Activated naive CD8-positive, alpha-beta T cell treated with anti-CD3 and anti-CD28 coated beads, Interleukin-2, amount 10 ng/mL, durations not matched to agents 7 days and 5 days (primary cell): ENCODE results near the gene COL18A1. TPM values are rescaled to one million over a fixed set of nuclear protein-coding genes. Genes with fewer than 3 reads are reported as not detected.

Source experiments
- ATAC-seq: fragments of 150-1000 bp; cut with Tn5 transposase; one replicate; pipeline ENCODE4 v1.10.0; 2021; ENCODE audit warnings: low read depth, moderate library complexity
- POLR2A ChIA-PET: fragments of 350-600 bp; sonication (Branson Sonifier 250); formaldehyde crosslinking; loops from one replicate; lab custom pipeline; 2021; ENCODE audit warnings: antibody characterized with exemption; lab: Charles Lee
- DNase-seq: peaks from one replicate; pipeline ENCODE4 v3.0.0; 2021
- H3K27ac Mint-ChIP-seq: one replicate; pipeline ENCODE4 v1.8.0; 2022; ENCODE audit warnings: mild to moderate bottlenecking, mixed read lengths
- H3K27me3 Mint-ChIP-seq: one replicate; pipeline ENCODE4 v1.8.0; 2022; ENCODE audit warnings: mild to moderate bottlenecking, moderate library complexity, mixed read lengths
- H3K36me3 Mint-ChIP-seq: one replicate; pipeline ENCODE4 v1.8.0; 2021; ENCODE audit warnings: mild to moderate bottlenecking, mixed read lengths
- H3K4me1 Mint-ChIP-seq: one replicate; pipeline ENCODE4 v1.8.0; 2021; ENCODE audit warnings: mixed read lengths
- H3K4me3 Mint-ChIP-seq: one replicate; pipeline ENCODE4 v1.8.0; 2022; ENCODE audit warnings: mild to moderate bottlenecking, moderate library complexity, mixed read lengths
- H3K9me3 Mint-ChIP-seq: one replicate; pipeline ENCODE4 v1.8.0; 2021; ENCODE audit warnings: mixed read lengths
- total RNA-seq, 2 experiments: library from RNA; stranded (reverse); gene quantifications; one replicate each; pipeline ENCODE4 v1.2.3, GENCODE V29; 2021

Gene COL18A1
- total RNA-seq, 2 experiments from 2014 or later, result 12.5 to 12.8 TPM

GRCh38 chr21:45509566-45510465 lies 104.9 kb downstream of the COL18A1 start:
- ATAC-seq (no peak), DNase-seq (no peak)
- Mint-ChIP-seq H3K9me3 (no peaks in the 10 kb centered on the region), H3K27me3 (no peaks in the 10 kb centered on the region), H3K27ac (no peak overlapping the region), H3K36me3 (no peaks in the 10 kb centered on the region), H3K4me1 (no peaks in the 10 kb centered on the region), H3K4me3 (no peak overlapping the region)
- POLR2A ChIA-PET, result interaction anchor here (1.0 kb wide), 1 partner anchor 31 kb away, joined by 3 read pairs; no protein-coding TSS in a partner anchor

- POLR2A ChIA-PET, result interaction anchor here (1.0 kb wide), 1 partner anchor 32 kb away, joined by 3 read pairs; no protein-coding TSS in a partner anchor
Observed at GRCh38 chr21:45510466-45510955, 105.5 kb downstream of the COL18A1 start.

GRCh38 chr21:45511007-45511406 lies 106.0 kb downstream of the COL18A1 start:
- no peaks in the 10 kb centered on the region for H3K4me1 Mint-ChIP-seq
- H3K36me3 Mint-ChIP-seq, result no peaks in the 10 kb centered on the region
- no peak for ATAC-seq
- POLR2A ChIA-PET, result no interaction called here
- no peaks in the 10 kb centered on the region for H3K27me3 Mint-ChIP-seq
- H3K27ac Mint-ChIP-seq, result no peak overlapping the region
- H3K9me3 Mint-ChIP-seq, result no peaks in the 10 kb centered on the region
- no peak for DNase-seq
- no peak overlapping the region for H3K4me3 Mint-ChIP-seq

More at GRCh38 chr21:45510466-45510955, 105.5 kb downstream of the COL18A1 start:
- Mint-ChIP-seq H3K27ac (no peak overlapping the region), H3K36me3 (no peaks in the 10 kb centered on the region), H3K27me3 (no peaks in the 10 kb centered on the region), H3K9me3 (no peaks in the 10 kb centered on the region), H3K4me1 (no peaks in the 10 kb centered on the region), H3K4me3 (no peak overlapping the region)
- no peak for DNase-seq
- no peak for ATAC-seq

GRCh38 chr21:45511661-45512431 lies 106.9 kb downstream of the COL18A1 start:
- no peak for ATAC-seq
- Mint-ChIP-seq H3K4me3 (no peak overlapping the region), H3K27me3 (no peaks in the 10 kb centered on the region), H3K4me1 (no peaks in the 10 kb centered on the region), H3K9me3 (no peaks in the 10 kb centered on the region), H3K36me3 (no peaks in the 10 kb centered on the region), H3K27ac (no peak overlapping the region)
- no peak for DNase-seq
- POLR2A ChIA-PET, result interaction anchor here (1.3 kb wide), 1 partner anchor 29 kb away, joined by 3 read pairs; no protein-coding TSS in a partner anchor

GRCh38 chr21:45512626-45513002 lies 107.6 kb downstream of the COL18A1 start:
- ATAC-seq, result no peak
- Mint-ChIP-seq H3K9me3 (no peaks in the 10 kb centered on the region), H3K4me1 (peaks cover 3% of the 10 kb centered on the region), H3K27ac (peak overlapping the region; percentile 56), H3K36me3 (peaks cover 3% of the 10 kb centered on the region), H3K4me3 (no peak overlapping the region), H3K27me3 (no peaks in the 10 kb centered on the region)
- no peak for DNase-seq
- POLR2A ChIA-PET, result interaction anchor here (1.3 kb wide), 1 partner anchor 30 kb away, joined by 3 read pairs; no protein-coding TSS in a partner anchor

GRCh38 chr21:45513003-45513717 lies 108.2 kb downstream of the COL18A1 start:
- DNase-seq (no peak), ATAC-seq (no peak)
- POLR2A ChIA-PET, result interaction anchor here (1.3 kb wide), 1 partner anchor 30 kb away, joined by 3 read pairs; no protein-coding TSS in a partner anchor
- peaks cover 4% of the 10 kb centered on the region for H3K9me3 Mint-ChIP-seq
- no peak overlapping the region for H3K4me3 Mint-ChIP-seq
- H3K4me1 Mint-ChIP-seq, result peaks cover 8% of the 10 kb centered on the region
- peaks cover 8% of the 10 kb centered on the region for H3K36me3 Mint-ChIP-seq
- no peaks in the 10 kb centered on the region for H3K27me3 Mint-ChIP-seq
- H3K27ac Mint-ChIP-seq, result no peak overlapping the region

- H3K36me3 Mint-ChIP-seq, result peaks cover 15% of the 10 kb centered on the region
- peaks cover 10% of the 10 kb centered on the region for H3K9me3 Mint-ChIP-seq
- H3K4me3 Mint-ChIP-seq, result no peak overlapping the region
- no peaks in the 10 kb centered on the region for H3K27me3 Mint-ChIP-seq
- H3K4me1 Mint-ChIP-seq, result peaks cover 14% of the 10 kb centered on the region
- H3K27ac Mint-ChIP-seq, result no peak overlapping the region
- DNase-seq (no peak), ATAC-seq (no peak)
- POLR2A ChIA-PET, result no interaction called here
Observed at GRCh38 chr21:45513741-45514310, 108.9 kb downstream of the COL18A1 start.

- Mint-ChIP-seq H3K9me3 (peaks cover 13% of the 10 kb centered on the region), H3K27ac (no peak overlapping the region), H3K4me3 (no peak overlapping the region), H3K27me3 (no peaks in the 10 kb centered on the region), H3K4me1 (peaks cover 14% of the 10 kb centered on the region), H3K36me3 (peaks cover 21% of the 10 kb centered on the region)
- DNase-seq, result no peak
- POLR2A ChIA-PET, result no interaction called here
- no peak for ATAC-seq
Observed at GRCh38 chr21:45514311-45515021, 109.5 kb downstream of the COL18A1 start.

- POLR2A ChIA-PET, result no interaction called here
- Mint-ChIP-seq H3K4me3 (no peak overlapping the region), H3K36me3 (peaks cover 31% of the 10 kb centered on the region), H3K27ac (no peak overlapping the region), H3K4me1 (peaks cover 14% of the 10 kb centered on the region), H3K9me3 (peaks cover 20% of the 10 kb centered on the region), H3K27me3 (no peaks in the 10 kb centered on the region)
- no peak for ATAC-seq
- no peak for DNase-seq
Observed at GRCh38 chr21:45515241-45516061, 110.5 kb downstream of the COL18A1 start.

- H3K4me3 Mint-ChIP-seq, result no peak overlapping the region
- ATAC-seq (no peak), DNase-seq (no peak)
- peaks cover 14% of the 10 kb centered on the region for H3K4me1 Mint-ChIP-seq
- peaks cover 20% of the 10 kb centered on the region for H3K9me3 Mint-ChIP-seq
- peaks cover 38% of the 10 kb centered on the region for H3K36me3 Mint-ChIP-seq
- POLR2A ChIA-PET, result no interaction called here
- no peak overlapping the region for H3K27ac Mint-ChIP-seq
- no peaks in the 10 kb centered on the region for H3K27me3 Mint-ChIP-seq
Observed at GRCh38 chr21:45516071-45516670, 111.2 kb downstream of the COL18A1 start.

GRCh38 chr21:45516671-45517151 lies 111.7 kb downstream of the COL18A1 start:
- Mint-ChIP-seq H3K4me3 (no peak overlapping the region), H3K27ac (peak overlapping the region; percentile 88), H3K9me3 (peaks cover 22% of the 10 kb centered on the region), H3K36me3 (peaks cover 44% of the 10 kb centered on the region), H3K4me1 (peaks cover 14% of the 10 kb centered on the region), H3K27me3 (no peaks in the 10 kb centered on the region)
- DNase-seq, result no peak
- ATAC-seq, result no peak
- POLR2A ChIA-PET, result interaction anchor here (0.7 kb wide), 1 partner anchor 34 kb away, joined by 3 read pairs; no protein-coding TSS in a partner anchor
